Body of pancreas (tissue), 4 donors: ENCODE results near the gene RNF130. TPM values are rescaled to one million over a fixed set of nuclear protein-coding genes. Genes with fewer than 3 reads are reported as not detected.

Experiments
- ATAC-seq: fragments of 150-250 bp; one replicate; pipeline ENCODE4 v1.9.1; 2016
- DNase-seq, 4 donors: peaks; one replicate each; pipeline ENCODE4 v3.0.0-alpha.2; 2019
- H3K27ac ChIP-seq, 4 donors: fragments of 200-600 bp; sonication (generic); 1 replicate in 3 of 4; 2 replicates in 1 of 4; pipeline versions ENCODE4 v1.5.1 to v1.6.1; 2016 to 2019; ENCODE audit warnings: mild to moderate bottlenecking in 1 of 4, mixed read lengths in 1 of 4, moderate library complexity in 1 of 4
- H3K27me3 ChIP-seq, 2 donors: fragments of 200-600 bp; sonication (generic); one replicate each; pipeline ENCODE4 v1.6.0; 2016; ENCODE audit warnings: mild to moderate bottlenecking in 1 of 2
- H3K36me3 ChIP-seq, 2 donors: fragments of 200-600 bp; sonication (generic); replicated peaks in 1 of 2; 2 replicates each; pipeline ENCODE4 v1.5.1; 2016; ENCODE audit warnings: low read depth in 2 of 2; ENCODE audit not compliant: insufficient read depth in 1 of 2
- H3K4me1 ChIP-seq: fragments of 200-600 bp; sonication (generic); one replicate; pipeline ENCODE4 v1.6.0; 2016
- H3K4me3 ChIP-seq, 2 donors: fragments of 200-600 bp; sonication (generic); 1 replicate in 1 of 2; 2 replicates in 1 of 2; pipeline ENCODE4 v1.5.1; 2016 to 2019
- H3K9me3 ChIP-seq, 3 donors: fragments of 200-600 bp; sonication (generic); 1 replicate in 2 of 3; 2 replicates in 1 of 3; pipeline ENCODE4 v1.5.1; 2016
- POLR2A ChIP-seq, 3 donors: fragments of 450-650 bp; IDR thresholded peaks; one replicate each; pipeline ENCODE4 v1.6.1; 2016; ENCODE audit warnings: antibody characterized with exemption in 3 of 3, mild to moderate bottlenecking in 2 of 3
- WGBS, 2 donors: methylation state at CpG; one replicate each; pipeline ENCODE4 v1.1.5; 2017; 5-methylcytosine and 5-hydroxymethylcytosine counted together
- intact Hi-C: fragments of 100-400 bp; cut with DNase I; formaldehyde crosslinking; loops from one replicate; pipeline ENCODE4 v1.15.1; 2023
- total RNA-seq, 2 donors: library from RNA; depleted of rRNA; stranded (reverse); fragments of >200 nt; gene quantifications; one replicate each; pipeline ENCODE4 v1.1.0, GENCODE V29; 2016
- TF ChIP-seq, protein P1 (sequence below), 7 experiments: fragments of 450-650 bp in 4 of 7; fragments of 200-600 bp in 3 of 7; sonication (generic) in 3 of 7; IDR thresholded peaks; one replicate each; pipeline ENCODE4 v1.5.1; 2016 to 2019; ENCODE audit warnings: antibody characterized with exemption in 7 of 7

Gene RNF130
- total RNA-seq, 2 donors from 2014 or later = 32.3 to 58.9 TPM

DNA sequence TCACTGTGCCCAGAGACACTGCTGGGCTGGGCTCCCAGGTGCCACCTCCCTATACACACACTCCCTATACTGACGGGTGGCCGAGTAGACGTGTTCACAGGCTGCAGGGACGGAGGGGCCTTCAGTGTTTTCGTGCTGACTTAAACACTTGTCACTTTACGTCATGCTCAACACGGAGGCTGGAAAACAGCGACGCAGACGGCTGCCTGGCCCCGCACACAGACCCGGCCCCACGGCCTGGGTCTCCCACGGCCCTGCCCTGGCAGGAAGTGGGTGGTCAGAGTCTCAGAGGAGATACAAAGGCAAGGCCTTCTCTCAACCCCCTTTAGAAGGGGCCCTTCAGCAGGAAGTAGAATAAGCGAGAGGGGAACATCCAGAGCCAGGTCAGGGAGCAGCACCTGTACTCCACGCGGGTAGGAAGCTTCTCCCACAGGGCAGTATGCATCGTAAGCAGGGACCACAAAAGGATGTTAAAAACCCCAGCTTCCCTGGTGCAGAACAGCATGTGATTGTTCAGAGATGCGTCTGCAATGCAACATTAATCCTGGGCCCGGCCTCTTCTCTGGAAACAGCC lies 152.0 kb downstream of the RNF130 start:
- Histone ChIP-seq H3K9me3 (no peaks in the 10 kb centered on the region), H3K27ac (no peak overlapping the region), H3K36me3 (no peaks in the 10 kb centered on the region), H3K4me1 (no peaks in the 10 kb centered on the region), H3K4me3 (no peak overlapping the region), H3K27me3 (no peaks in the 10 kb centered on the region)
- DNase-seq = no peak
- ATAC-seq = no peak
- 77 to 86% methylated on average over 7 to 20 of the region's 20 CpGs for WGBS, 2 donors
- TF ChIP-seq, protein P1, sequence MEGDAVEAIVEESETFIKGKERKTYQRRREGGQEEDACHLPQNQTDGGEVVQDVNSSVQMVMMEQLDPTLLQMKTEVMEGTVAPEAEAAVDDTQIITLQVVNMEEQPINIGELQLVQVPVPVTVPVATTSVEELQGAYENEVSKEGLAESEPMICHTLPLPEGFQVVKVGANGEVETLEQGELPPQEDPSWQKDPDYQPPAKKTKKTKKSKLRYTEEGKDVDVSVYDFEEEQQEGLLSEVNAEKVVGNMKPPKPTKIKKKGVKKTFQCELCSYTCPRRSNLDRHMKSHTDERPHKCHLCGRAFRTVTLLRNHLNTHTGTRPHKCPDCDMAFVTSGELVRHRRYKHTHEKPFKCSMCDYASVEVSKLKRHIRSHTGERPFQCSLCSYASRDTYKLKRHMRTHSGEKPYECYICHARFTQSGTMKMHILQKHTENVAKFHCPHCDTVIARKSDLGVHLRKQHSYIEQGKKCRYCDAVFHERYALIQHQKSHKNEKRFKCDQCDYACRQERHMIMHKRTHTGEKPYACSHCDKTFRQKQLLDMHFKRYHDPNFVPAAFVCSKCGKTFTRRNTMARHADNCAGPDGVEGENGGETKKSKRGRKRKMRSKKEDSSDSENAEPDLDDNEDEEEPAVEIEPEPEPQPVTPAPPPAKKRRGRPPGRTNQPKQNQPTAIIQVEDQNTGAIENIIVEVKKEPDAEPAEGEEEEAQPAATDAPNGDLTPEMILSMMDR (IDR thresholded peaks at IDR 0.05) = no peak
- TF ChIP-seq POLR2A (IDR thresholded peaks at IDR 0.05) = no peak
- intact Hi-C loops = no loop called here

- TF ChIP-seq, protein P1 (IDR thresholded peaks at IDR 0.05) = no peak
- no peak for TF ChIP-seq POLR2A (IDR thresholded peaks at IDR 0.05)
- H3K9me3 ChIP-seq = no peaks in the 10 kb centered on the region
- intact Hi-C loops = no loop called here
- DNase-seq (no peak), ATAC-seq (no peak)
- H3K36me3 ChIP-seq = no peaks in the 10 kb centered on the region
- no peak overlapping the region for H3K4me3 ChIP-seq
- no peaks in the 10 kb centered on the region for H3K4me1 ChIP-seq
- no peaks in the 10 kb centered on the region for H3K27me3 ChIP-seq
- no peak overlapping the region for H3K27ac ChIP-seq
- 87 to 89% methylated on average over 18 to 19 of the region's 19 CpGs for WGBS, 2 donors
Measured at GRCh38 chr5:179918742-179919486, 152.6 kb downstream of the RNF130 start.

DNA sequence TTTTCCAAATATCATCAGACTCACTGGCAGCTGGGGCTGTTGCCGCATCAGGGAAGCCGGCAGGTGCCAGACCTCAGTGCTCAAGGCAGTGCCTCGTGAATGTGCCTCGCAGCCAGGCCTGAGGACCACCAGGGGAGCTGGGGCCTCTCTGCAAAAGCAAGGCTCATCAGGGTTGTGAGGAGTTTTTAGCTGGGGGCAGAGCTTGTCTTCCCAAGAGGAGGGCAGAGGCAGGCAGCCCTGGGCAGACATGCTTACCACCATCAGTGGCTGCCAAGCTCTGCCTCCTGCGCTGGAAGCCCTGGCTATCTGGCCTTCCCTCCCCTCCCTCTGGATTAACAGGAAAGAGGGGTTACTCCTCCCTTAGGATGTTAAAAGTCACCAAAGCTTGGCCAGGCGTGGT lies 155.0 kb downstream of the RNF130 start:
- intact Hi-C loops = no loop called here
- Histone ChIP-seq H3K27me3 (no peaks in the 10 kb centered on the region), H3K4me1 (no peaks in the 10 kb centered on the region), H3K9me3 (no peaks in the 10 kb centered on the region), H3K4me3 (no peak overlapping the region), H3K36me3 (no peaks in the 10 kb centered on the region), H3K27ac (no peak overlapping the region)
- WGBS, 2 donors = 88 to 91% methylated on average over 6 of the region's 6 CpGs
- no peak for ATAC-seq
- no peak for TF ChIP-seq POLR2A (IDR thresholded peaks at IDR 0.05)
- TF ChIP-seq, protein P1 (IDR thresholded peaks at IDR 0.05) = no peak
- DNase-seq = no peak

- TF ChIP-seq, protein P1 (IDR thresholded peaks at IDR 0.05) = no peak
- TF ChIP-seq POLR2A (IDR thresholded peaks at IDR 0.05) = no peak
- Histone ChIP-seq H3K36me3 (no peaks in the 10 kb centered on the region), H3K9me3 (no peaks in the 10 kb centered on the region), H3K4me3 (no peak overlapping the region), H3K4me1 (no peaks in the 10 kb centered on the region), H3K27ac (no peak overlapping the region), H3K27me3 (no peaks in the 10 kb centered on the region)
- DNase-seq (no peak), ATAC-seq (no peak)
- intact Hi-C loops = no loop called here
- WGBS, 2 donors = 84 to 87% methylated on average over 10 of the region's 10 CpGs
Measured at GRCh38 chr5:179915406-179915935, 156.1 kb downstream of the RNF130 start.
